ENCODE data around the gene IQGAP2. TPM values are rescaled to one million over a fixed set of nuclear protein-coding genes. Genes with fewer than 3 reads are reported as not detected.

IQGAP2 gene
- total RNA-seq, 2 experiments from 2014 or later, result 62.7 to 72.1 TPM

DNA sequence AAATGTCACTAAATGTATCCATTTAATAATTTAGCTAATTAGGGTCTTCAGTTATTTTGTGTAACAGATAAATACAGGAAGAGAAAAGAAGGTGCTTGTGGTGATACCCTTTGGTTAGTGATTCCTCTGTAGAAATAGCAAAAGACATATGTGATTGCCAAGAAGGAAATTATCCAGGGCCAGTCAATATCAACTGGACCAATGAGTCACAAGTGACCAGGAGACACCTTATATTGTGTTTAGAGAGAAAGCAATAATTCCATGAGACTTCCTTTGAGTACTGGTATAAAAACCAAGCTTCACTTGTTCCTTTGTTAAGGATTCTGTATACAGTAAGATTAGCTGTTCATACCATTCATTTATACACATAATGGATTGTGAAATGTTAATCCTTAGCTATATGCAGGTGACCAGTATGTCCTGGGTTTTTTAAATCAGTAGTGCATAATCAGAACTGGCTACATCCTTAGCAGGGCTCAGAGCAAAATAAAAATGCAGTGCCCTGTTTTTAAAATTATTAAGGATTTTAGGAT lies 301.1 kb downstream of the IQGAP2 start:
- no peak for ATAC-seq
- H3K36me3 Mint-ChIP-seq (ENCODE audit: low read depth), result peaks cover 38% of the 10 kb centered on the region
- H3K27me3 Mint-ChIP-seq (ENCODE audit: low read depth), result no peaks in the 10 kb centered on the region
- peaks cover 6% of the 10 kb centered on the region for H3K4me1 Mint-ChIP-seq (ENCODE audit: low read depth)
- POLR2A ChIA-PET, result no interaction called here
- no peak overlapping the region for H3K27ac Mint-ChIP-seq
- H3K4me3 Mint-ChIP-seq, result no peak overlapping the region
- no peaks in the 10 kb centered on the region for H3K9me3 Mint-ChIP-seq (ENCODE audit: insufficient read depth)
- CTCF ChIA-PET, result interaction anchor here (0.9 to 4.4 kb wide), 5 partner anchors 10 to 113 kb away, joined by 3 to 29 read pairs (median 3); no protein-coding TSS in a partner anchor
- DNase-seq, result no peak

DNA sequence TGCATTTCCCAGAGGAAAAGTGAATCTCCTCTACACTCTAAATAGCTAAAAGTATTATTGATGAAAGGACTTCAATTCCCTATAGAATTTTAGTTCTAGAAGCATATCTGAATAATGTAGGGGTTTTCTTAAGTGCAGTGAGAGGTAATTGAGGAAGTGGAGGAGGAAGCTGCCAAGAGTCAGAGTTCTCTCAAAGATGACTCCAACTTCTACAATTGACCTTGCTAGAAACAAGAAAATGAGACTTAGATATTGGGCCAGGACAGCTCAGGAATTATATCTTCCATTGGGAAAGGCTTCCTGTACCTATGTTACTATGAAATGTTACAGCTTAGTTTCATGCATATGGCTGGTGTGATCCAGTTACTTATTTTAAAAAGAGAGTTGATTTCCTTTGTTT lies 302.5 kb downstream of the IQGAP2 start:
- POLR2A ChIA-PET, result interaction anchor here (0.5 kb wide), 1 partner anchor 60 kb away, joined by 3 read pairs; no protein-coding TSS in a partner anchor
- Mint-ChIP-seq H3K4me1 (ENCODE audit: low read depth) (peaks cover 8% of the 10 kb centered on the region), H3K27me3 (ENCODE audit: low read depth) (no peaks in the 10 kb centered on the region), H3K36me3 (ENCODE audit: low read depth) (peaks cover 38% of the 10 kb centered on the region), H3K9me3 (ENCODE audit: insufficient read depth) (no peaks in the 10 kb centered on the region), H3K27ac (no peak overlapping the region), H3K4me3 (no peak overlapping the region)
- ATAC-seq (no peak), DNase-seq (no peak)
- CTCF ChIA-PET, result interaction anchor here (1.0 to 4.4 kb wide), 5 partner anchors 13 to 111 kb away, joined by 3 to 29 read pairs (median 3); no protein-coding TSS in a partner anchor

DNA sequence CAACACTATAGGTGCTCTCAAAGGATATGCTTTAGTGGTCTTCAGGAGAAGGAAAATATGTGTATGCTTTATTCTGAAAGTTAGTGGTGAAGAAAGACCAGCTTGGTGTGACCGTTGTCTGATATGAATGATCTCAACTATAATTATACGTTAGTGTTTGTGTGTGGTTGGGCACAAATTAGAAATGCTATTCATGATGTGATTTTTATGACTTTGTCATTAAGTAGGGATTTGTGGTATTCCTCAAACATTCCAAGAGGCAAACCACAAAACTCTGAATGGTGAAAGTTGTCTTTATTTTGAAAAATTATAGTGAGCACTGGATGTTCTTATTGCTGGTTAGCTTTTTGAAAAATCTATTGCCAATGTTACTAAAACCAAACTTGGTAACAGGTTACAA lies 306.7 kb downstream of the IQGAP2 start:
- CTCF ChIA-PET, result interaction anchor here (2.8 kb wide), 1 partner anchor 65 kb away, joined by 19 read pairs; no protein-coding TSS in a partner anchor
- DNase-seq, result no peak
- POLR2A ChIA-PET, result interaction anchor here (1.4 kb wide), 1 partner anchor 11 kb away, joined by 4 read pairs; no protein-coding TSS in a partner anchor
- no peak overlapping the region for H3K4me3 Mint-ChIP-seq
- H3K4me1 Mint-ChIP-seq (ENCODE audit: low read depth), result peaks cover 33% of the 10 kb centered on the region
- no peak overlapping the region for H3K27ac Mint-ChIP-seq
- H3K27me3 Mint-ChIP-seq (ENCODE audit: low read depth), result peaks cover 5% of the 10 kb centered on the region
- H3K9me3 Mint-ChIP-seq (ENCODE audit: insufficient read depth), result no peaks in the 10 kb centered on the region
- H3K36me3 Mint-ChIP-seq (ENCODE audit: low read depth), result peaks cover 21% of the 10 kb centered on the region
- no peak for ATAC-seq

DNA sequence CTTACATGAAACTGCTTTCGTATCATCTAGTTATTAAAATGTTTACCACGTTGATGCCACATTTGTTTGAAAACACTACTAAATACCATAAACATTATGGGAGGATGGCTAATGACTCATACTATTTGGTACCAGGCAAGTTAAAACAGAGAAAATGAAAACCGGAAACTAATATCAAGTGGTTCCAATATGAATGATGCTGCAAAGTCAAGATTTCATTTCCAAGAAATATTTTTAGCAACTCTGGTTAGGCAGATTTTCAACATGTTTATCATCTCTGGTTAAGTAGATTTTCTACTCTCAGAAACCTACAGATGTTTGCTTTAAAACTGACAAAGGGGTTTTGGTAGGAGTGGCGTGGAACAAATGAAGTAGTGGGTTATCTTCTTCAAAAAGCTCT lies 307.9 kb downstream of the IQGAP2 start:
- Mint-ChIP-seq H3K4me3 (no peak overlapping the region), H3K9me3 (ENCODE audit: insufficient read depth) (no peaks in the 10 kb centered on the region), H3K36me3 (ENCODE audit: low read depth) (peaks cover 18% of the 10 kb centered on the region), H3K4me1 (ENCODE audit: low read depth) (peaks cover 36% of the 10 kb centered on the region), H3K27ac (peak overlapping the region; percentile 21), H3K27me3 (ENCODE audit: low read depth) (peaks cover 5% of the 10 kb centered on the region)
- ChIA-PET POLR2A (interaction anchor here (1.4 kb wide), 1 partner anchor 10 kb away, joined by 4 read pairs; no protein-coding TSS in a partner anchor), CTCF (interaction anchor here (2.8 kb wide), 1 partner anchor 63 kb away, joined by 19 read pairs; no protein-coding TSS in a partner anchor)
- ATAC-seq, result no peak
- DNase-seq, result no peak

DNA sequence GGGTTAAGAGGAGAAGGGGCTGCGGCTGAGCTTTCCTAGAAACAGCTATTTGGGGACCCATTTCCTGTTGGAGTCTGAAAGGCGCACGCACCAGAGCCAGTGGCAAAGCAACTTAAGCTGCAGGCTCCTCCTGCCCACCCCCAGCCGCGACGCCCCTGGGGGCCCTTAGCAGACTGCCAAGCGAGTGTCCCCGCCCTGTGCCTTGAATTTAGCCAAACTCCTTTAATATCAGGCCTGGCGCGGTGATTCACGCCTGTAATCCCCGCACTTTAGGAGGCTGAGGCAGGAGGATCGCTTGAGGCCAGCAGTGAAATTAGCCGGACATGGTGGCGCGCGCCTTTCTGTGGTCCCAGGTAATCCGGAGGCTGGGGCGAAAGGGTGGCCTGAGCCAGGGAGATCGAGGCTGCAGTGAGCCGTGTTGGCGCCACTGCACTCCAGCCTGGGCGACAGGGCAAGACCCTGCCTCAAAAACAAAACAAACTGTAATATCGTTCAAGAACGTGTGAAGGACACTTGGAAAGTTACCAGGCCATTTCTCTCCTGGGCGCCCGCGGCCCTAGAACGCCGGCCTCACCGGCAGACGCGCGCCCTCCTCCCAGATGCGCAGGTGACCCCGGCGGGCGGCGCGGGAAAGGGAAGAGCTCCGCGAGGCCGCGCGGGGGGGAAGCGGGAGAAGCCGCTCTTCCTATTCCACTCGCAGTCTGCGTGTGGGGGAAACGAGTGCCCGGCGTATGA lies 311.8 kb downstream of the IQGAP2 start:
- H3K4me3 Mint-ChIP-seq, result peak overlapping the region; percentile 79
- ChIA-PET CTCF (interaction anchor here (0.6 to 4.6 kb wide), 9 partner anchors 11 to 109 kb away, joined by 3 to 36 read pairs (median 3); no protein-coding TSS in a partner anchor), POLR2A (interaction anchor here (1.4 kb wide), 1 partner anchor 24 kb away, joined by 5 read pairs; no protein-coding TSS in a partner anchor)
- peaks cover 11% of the 10 kb centered on the region for H3K36me3 Mint-ChIP-seq (ENCODE audit: low read depth)
- no peaks in the 10 kb centered on the region for H3K9me3 Mint-ChIP-seq (ENCODE audit: insufficient read depth)
- DNase-seq (peak; percentile 49), ATAC-seq (peak; percentile 38)
- peak overlapping the region; percentile 81 for H3K27ac Mint-ChIP-seq
- H3K4me1 Mint-ChIP-seq (ENCODE audit: low read depth), result peaks cover 52% of the 10 kb centered on the region
- peaks cover 25% of the 10 kb centered on the region for H3K27me3 Mint-ChIP-seq (ENCODE audit: low read depth)

DNA sequence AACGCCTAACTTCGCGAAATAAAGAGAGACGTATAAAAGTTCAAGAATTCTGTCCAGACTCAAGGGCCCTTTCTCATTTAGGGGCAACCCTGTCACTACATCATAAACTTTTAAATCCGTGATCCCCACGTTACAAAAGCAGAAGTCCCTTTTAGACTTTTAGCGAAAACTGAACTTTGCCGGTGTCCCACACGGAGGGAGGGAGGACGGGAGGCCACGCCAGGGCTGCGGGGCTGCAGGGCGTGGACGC lies 312.3 kb downstream of the IQGAP2 start:
- peaks cover 52% of the 10 kb centered on the region for H3K4me1 Mint-ChIP-seq (ENCODE audit: low read depth)
- H3K27ac Mint-ChIP-seq, result peak overlapping the region; percentile 81
- H3K4me3 Mint-ChIP-seq, result peak overlapping the region; percentile 79
- H3K27me3 Mint-ChIP-seq (ENCODE audit: low read depth), result peaks cover 25% of the 10 kb centered on the region
- DNase-seq (no peak), ATAC-seq (no peak)
- POLR2A ChIA-PET, result no interaction called here
- H3K9me3 Mint-ChIP-seq (ENCODE audit: insufficient read depth), result no peaks in the 10 kb centered on the region
- H3K36me3 Mint-ChIP-seq (ENCODE audit: low read depth), result peaks cover 11% of the 10 kb centered on the region
- CTCF ChIA-PET, result interaction anchor here (0.6 to 4.6 kb wide), 5 partner anchors 11 to 110 kb away, joined by 3 to 36 read pairs (median 3); no protein-coding TSS in a partner anchor

DNA sequence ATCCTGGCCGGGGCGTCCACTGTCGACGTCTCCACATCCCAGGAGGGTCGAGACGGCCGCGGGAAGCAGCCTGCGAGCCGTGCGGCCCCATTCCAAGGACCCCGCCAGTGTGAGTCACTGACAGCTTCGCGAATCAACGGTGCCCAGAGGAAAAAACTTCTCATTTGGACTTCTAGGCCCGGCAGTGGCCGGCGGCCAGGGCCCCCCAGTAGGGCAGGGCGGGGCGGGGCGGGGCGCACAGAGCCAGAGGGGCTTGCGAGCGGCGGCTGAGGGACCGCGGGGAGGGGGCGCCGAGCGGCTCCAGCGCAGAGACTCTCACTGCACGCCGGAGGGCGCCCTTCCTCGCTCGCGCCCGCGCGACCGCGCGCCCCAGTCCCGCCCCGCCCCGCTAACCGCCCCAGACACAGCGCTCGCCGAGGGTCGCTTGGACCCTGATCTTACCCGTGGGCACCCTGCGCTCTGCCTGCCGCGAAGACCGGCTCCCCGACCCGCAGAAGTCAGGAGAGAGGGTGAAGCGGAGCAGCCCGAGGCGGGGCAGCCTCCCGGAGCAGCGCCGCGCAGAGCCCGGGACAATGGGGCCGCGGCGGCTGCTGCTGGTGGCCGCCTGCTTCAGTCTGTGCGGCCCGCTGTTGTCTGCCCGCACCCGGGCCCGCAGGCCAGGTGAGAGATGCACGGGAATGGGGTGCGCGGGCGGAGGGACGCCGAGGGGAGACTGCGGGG lies 312.8 kb downstream of the IQGAP2 start, which contains the start of gene F2R:
F2R (plus strand) TSS at position 391 of the 720 bp plus-strand sequence; CDS start at position 573, 182 bp downstream.
- Mint-ChIP-seq H3K27ac (peak within 1 kb of the TSS; percentile 81), H3K27me3 (ENCODE audit: low read depth) (peaks cover 25% of the 10 kb centered on the region), H3K9me3 (ENCODE audit: insufficient read depth) (no peaks in the 10 kb centered on the region), H3K4me1 (ENCODE audit: low read depth) (peaks cover 49% of the 10 kb centered on the region), H3K36me3 (ENCODE audit: low read depth) (peaks cover 10% of the 10 kb centered on the region), H3K4me3 (peak within 1 kb of the TSS; percentile 79)
- ChIA-PET POLR2A (no interaction called here), CTCF (interaction anchor here (0.6 to 4.6 kb wide), 8 partner anchors 12 to 110 kb away, joined by 3 to 36 read pairs (median 5); no protein-coding TSS in a partner anchor)
- DNase-seq (peak; percentile 67), ATAC-seq (peak; percentile 78)

DNA sequence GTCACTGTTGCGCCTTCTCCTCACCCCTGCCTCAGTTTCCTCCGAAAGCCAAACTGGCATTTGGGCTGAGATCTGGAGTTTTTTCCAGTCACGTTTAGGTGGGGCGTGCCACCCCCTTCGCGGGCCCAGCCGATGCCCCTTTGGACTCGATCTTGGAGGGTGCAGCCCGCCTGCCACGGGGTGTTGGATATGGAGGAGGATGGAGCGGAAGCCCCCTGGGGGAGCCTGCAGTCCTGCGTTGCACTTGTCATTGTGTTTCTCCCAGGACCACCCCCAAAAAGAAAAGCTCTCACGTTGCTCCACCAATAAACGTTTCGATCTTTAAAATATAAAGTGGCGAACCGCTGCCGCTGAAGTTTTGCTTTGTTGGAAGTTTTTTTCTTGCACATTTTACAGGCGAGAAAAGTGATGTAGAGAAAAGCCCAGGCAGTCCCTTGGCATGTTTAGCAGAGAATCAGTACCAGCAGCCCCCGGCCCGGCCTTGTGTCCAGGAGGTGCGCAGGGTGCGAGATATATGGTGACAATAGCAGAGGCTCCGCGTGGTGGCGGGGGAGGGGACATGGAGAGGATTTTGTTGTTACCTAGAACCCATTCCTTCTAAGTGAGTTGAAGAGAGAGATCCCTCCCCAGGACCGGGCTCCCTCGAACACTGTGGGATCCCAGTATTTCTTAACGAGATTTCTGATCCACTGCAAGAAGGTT lies 313.5 kb downstream of the IQGAP2 start:
- peak; percentile 32 for ATAC-seq
- Mint-ChIP-seq H3K4me3 (peak overlapping the region; percentile 79), H3K9me3 (ENCODE audit: insufficient read depth) (no peaks in the 10 kb centered on the region), H3K36me3 (ENCODE audit: low read depth) (peaks cover 8% of the 10 kb centered on the region), H3K4me1 (ENCODE audit: low read depth) (peaks cover 46% of the 10 kb centered on the region), H3K27ac (peak overlapping the region; percentile 81), H3K27me3 (ENCODE audit: low read depth) (peaks cover 25% of the 10 kb centered on the region)
- CTCF ChIA-PET, result interaction anchor here (1.0 to 4.6 kb wide), 5 partner anchors 16 to 58 kb away, joined by 3 to 35 read pairs (median 7); no protein-coding TSS in a partner anchor
- peak; percentile 34 for DNase-seq
- POLR2A ChIA-PET, result no interaction called here

DNA sequence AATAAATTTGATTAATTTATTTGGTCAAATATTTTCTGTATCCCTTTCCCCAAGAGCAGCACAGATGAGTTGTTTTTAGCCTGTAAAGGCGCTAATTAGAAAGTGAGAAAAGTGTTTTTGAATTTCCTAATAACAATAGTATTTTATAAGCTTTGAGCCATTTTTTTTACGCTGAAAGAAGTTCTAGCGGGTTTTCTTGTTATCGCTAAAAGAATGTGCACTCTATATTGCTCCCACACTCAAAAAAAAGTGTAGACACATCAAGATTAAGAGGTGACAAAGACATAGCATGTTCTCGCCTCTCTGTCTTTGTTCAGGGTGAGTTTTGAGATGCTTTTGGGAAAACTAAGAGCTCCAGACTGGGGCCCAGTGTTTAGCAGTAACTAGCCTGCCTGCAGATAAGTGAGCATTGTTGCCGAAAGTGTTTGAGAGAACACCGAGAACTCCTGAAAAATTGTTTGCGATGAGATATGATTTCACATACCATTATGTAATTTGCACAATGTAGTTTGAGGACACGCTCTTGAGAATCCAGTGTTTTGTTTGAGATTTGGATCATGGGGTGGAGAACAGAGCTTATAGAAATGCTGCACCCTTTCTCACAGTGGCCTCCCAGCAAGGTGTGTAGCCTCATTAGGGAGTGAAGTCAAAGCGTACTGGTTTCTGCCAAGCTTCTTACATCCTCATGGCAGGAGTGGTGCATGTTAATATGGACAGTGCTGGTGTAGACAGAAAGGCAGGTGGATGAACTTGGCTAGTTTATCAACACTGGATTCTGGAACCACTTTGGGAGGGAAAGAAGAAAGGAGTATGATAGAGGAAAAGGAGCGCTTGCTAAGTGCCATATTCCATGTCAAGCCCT lies 314.4 kb downstream of the IQGAP2 start:
- ChIA-PET CTCF (interaction anchor here (1.0 to 4.6 kb wide), 5 partner anchors 15 to 57 kb away, joined by 3 to 35 read pairs (median 7); no protein-coding TSS in a partner anchor), POLR2A (interaction anchor here (1.1 kb wide), 1 partner anchor 49 kb away, joined by 3 read pairs; no protein-coding TSS in a partner anchor)
- Mint-ChIP-seq H3K27ac (no peak overlapping the region), H3K9me3 (ENCODE audit: insufficient read depth) (no peaks in the 10 kb centered on the region), H3K27me3 (ENCODE audit: low read depth) (peaks cover 25% of the 10 kb centered on the region), H3K4me3 (peak overlapping the region; percentile 79), H3K4me1 (ENCODE audit: low read depth) (peaks cover 42% of the 10 kb centered on the region), H3K36me3 (ENCODE audit: low read depth) (peaks cover 8% of the 10 kb centered on the region)
- ATAC-seq (no peak), DNase-seq (no peak)

DNA sequence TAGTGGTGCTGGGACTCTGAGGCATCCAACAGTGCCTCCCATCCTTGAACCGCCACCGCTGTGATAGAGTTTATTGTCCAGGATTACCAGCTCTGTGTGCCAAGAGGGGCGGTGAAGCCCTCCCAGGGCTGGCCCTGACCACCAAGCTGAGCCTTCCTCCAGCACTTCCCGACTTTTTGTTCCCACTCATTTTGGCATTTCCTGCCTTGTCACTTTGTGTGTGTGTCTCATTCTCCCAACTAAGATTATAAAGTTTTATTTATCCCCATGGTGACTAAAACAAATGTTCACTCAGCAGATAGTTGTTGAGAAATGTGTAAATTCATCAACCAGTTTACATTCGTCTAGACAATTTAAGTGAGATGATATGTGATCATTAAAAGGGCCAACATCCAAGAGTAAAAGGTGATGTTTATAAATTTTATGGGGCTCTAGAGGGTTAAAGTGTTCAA lies 315.3 kb downstream of the IQGAP2 start:
- POLR2A ChIA-PET, result interaction anchor here (1.1 kb wide), 1 partner anchor 48 kb away, joined by 3 read pairs; no protein-coding TSS in a partner anchor
- Mint-ChIP-seq H3K27me3 (ENCODE audit: low read depth) (peaks cover 27% of the 10 kb centered on the region), H3K4me3 (no peak overlapping the region), H3K4me1 (ENCODE audit: low read depth) (peaks cover 42% of the 10 kb centered on the region), H3K27ac (no peak overlapping the region), H3K36me3 (ENCODE audit: low read depth) (peaks cover 9% of the 10 kb centered on the region), H3K9me3 (ENCODE audit: insufficient read depth) (no peaks in the 10 kb centered on the region)
- no peak for ATAC-seq
- DNase-seq, result no peak
- CTCF ChIA-PET, result interaction anchor here (2.0 to 4.6 kb wide), 2 partner anchors 20 to 56 kb away, joined by 14 to 35 read pairs; no protein-coding TSS in a partner anchor

Data from activated CD8-positive, alpha-beta T cell treated with anti-CD3 and anti-CD28 coated beads, Interleukin-2, amount 10 ng/mL, durations not matched to agents 7 days and 5 days (primary cell).